Measurements from ENCODE around the gene FBLN2. TPM values are rescaled to one million over a fixed set of nuclear protein-coding genes. Genes with fewer than 3 reads are reported as not detected.

The FBLN2 gene
- total and polyA plus RNA-seq, 7 donors, result 12.8 to 59.4 (median 24.9) TPM

GRCh38 chr3:13644341-13645117 lies 95.6 kb downstream of the FBLN2 start:
- Histone ChIP-seq H3K27ac (no peak overlapping the region), H3K9me3 (no peaks in the 10 kb centered on the region), H3K4me1 (peaks cover 4% of the 10 kb centered on the region), H3K4me3 (no peak overlapping the region), H3K27me3 (ENCODE audit: insufficient read depth in 3 of 3, low read length in 2 of 3) (peaks cover 0 to 14% (median 0%) of the 10 kb centered on the region in 3 donors), H3K36me3 (ENCODE audit: insufficient read depth in 1 of 2, low read depth in 1 of 2) (no peaks in the 10 kb centered on the region)
- intact Hi-C loops (cut with DNase I), result loop anchor here (5.0 kb wide), 2 partner anchors 72 to 552 kb away; no protein-coding TSS in a partner anchor
- 90 to 95% (median 92%) methylated on average over 4 of the region's 4 CpGs for WGBS, 3 donors
- no peak for TF ChIP-seq CTCF (IDR thresholded peaks at IDR 0.05)
- no peak for ATAC-seq
- no peak for DNase-seq

- Histone ChIP-seq H3K27ac (no peak overlapping the region), H3K36me3 (ENCODE audit: insufficient read depth in 1 of 2, low read depth in 1 of 2) (no peaks in the 10 kb centered on the region), H3K4me1 (peaks cover 4% of the 10 kb centered on the region), H3K4me3 (no peak overlapping the region), H3K27me3 (ENCODE audit: insufficient read depth in 3 of 3, low read length in 2 of 3) (peaks cover 0 to 9% (median 0%) of the 10 kb centered on the region in 3 donors), H3K9me3 (no peaks in the 10 kb centered on the region)
- 85 to 89% (median 85%) methylated on average over 9 of the region's 9 CpGs for WGBS, 3 donors
- no peak for TF ChIP-seq CTCF (IDR thresholded peaks at IDR 0.05)
- DNase-seq (no peak), ATAC-seq (no peak)
- intact Hi-C loops (cut with DNase I), result loop anchor here (5.0 kb wide), 2 partner anchors 74 to 554 kb away; no protein-coding TSS in a partner anchor
Measured at GRCh38 chr3:13645801-13646637, 97.1 kb downstream of the FBLN2 start.

- H3K27ac ChIP-seq, result no peak overlapping the region
- intact Hi-C loops (cut with DNase I), result loop anchor here (2.0 to 5.0 kb wide), 3 partner anchors 75 to 555 kb away; no protein-coding TSS in a partner anchor
- no peak for TF ChIP-seq CTCF (IDR thresholded peaks at IDR 0.05)
- DNase-seq (no peak), ATAC-seq (no peak)
- WGBS, 3 donors, result 17 to 27% (median 20%) methylated on average over 19 of the region's 19 CpGs
- peaks cover 4% of the 10 kb centered on the region for H3K4me1 ChIP-seq
- no peaks in the 10 kb centered on the region for H3K9me3 ChIP-seq
- no peaks in the 10 kb centered on the region for H3K36me3 ChIP-seq (ENCODE audit: insufficient read depth in 1 of 2, low read depth in 1 of 2)
- H3K27me3 ChIP-seq (ENCODE audit: insufficient read depth in 3 of 3, low read length in 2 of 3), result peaks cover 0 to 9% (median 0%) of the 10 kb centered on the region in 3 donors
- H3K4me3 ChIP-seq, result no peak overlapping the region
Measured at GRCh38 chr3:13647298-13648059, 98.6 kb downstream of the FBLN2 start.
